IPS-18c (cell line): Measurements from ENCODE around the gene UBE2E2.

Experiments
- H3K4me3 ChIP-seq: 2 replicates; pipeline ENCODE4 v1.7.0; 2013; ENCODE audit warnings: low read depth, mild to moderate bottlenecking, low read length, moderate library complexity; ENCODE audit not compliant: insufficient read depth
- H3K9me3 ChIP-seq: one replicate; pipeline ENCODE4 v1.6.1; 2013; ENCODE audit warnings: mild to moderate bottlenecking, low read length, moderate library complexity; ENCODE audit not compliant: control insufficient read depth, insufficient read depth

The UBE2E2 gene

DNA sequence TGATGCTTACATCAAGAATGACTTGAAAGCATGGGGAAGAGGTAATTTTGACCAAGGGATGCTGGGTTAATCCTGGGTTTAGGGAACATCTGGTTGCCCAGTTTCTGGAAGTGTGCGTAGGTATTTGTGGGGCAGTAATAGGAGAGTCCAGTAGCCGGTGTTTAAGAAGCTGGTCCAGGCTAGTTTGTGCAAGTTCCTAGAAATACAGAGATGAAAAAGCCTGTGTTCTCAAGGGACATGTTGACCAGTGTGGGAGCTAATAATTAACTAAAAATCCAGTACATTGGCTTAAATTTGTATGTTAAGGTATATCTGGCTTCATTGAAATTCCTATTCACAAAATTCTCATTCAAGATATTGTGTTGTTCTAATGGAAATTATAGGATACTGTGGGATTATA is 51.2 kb downstream of the UBE2E2 start:
- no peak overlapping the region for H3K4me3 ChIP-seq
- H3K9me3 ChIP-seq = no peaks in the 10 kb centered on the region

DNA sequence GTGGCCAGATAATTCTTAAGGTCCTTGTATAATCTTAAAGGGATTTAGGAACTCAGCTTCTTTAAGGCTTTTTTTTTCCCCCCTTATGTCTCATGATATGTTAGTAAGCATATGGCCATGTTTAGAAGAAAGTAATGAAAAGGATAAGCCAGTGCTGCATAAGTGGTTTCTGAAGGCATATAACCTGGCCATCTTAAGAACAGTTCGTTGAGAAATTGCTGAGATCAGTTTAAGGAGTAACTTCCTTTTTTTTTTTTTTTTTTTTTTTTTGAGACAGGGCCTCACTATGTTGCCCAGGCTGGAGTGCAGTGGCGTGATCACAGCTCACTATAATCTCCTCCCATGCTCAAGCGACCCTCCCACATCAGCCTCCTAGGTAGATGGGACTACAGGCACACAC is 51.7 kb downstream of the UBE2E2 start:
- Histone ChIP-seq H3K4me3 (no peak overlapping the region), H3K9me3 (no peaks in the 10 kb centered on the region)

DNA sequence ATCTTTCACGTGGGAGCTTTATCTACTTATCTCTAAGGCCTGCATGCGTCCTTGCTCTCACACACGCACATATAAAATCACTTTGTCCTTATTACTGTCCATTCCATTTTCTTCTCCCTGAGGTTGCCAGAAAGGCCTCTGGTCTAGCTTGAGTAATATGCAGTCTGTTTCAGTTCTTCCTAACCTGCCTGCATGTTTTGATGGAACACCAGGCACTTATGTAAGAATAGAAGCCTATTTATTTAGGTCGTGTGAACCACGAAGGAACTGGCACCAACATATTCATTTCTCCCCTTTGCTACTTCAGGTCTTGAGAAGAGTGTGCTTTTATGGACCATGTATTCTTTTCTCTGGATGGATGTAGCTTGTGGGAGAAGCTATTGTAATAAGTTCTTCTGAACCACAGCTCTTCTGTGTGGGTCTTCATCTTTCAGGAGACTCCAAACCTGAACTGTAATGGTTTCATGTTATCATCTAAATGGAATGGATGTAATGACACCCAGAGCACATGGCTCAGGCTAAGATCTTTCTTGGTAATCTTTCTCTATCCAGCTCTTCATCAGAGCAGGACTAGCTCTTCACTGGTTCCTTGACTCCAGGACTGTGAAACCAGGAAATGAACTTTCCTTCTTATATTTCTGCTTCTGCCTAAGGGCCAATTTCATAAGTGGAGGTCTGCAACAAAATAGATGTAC is 53.8 kb downstream of the UBE2E2 start:
- H3K9me3 ChIP-seq = no peaks in the 10 kb centered on the region
- H3K4me3 ChIP-seq = no peak overlapping the region

DNA sequence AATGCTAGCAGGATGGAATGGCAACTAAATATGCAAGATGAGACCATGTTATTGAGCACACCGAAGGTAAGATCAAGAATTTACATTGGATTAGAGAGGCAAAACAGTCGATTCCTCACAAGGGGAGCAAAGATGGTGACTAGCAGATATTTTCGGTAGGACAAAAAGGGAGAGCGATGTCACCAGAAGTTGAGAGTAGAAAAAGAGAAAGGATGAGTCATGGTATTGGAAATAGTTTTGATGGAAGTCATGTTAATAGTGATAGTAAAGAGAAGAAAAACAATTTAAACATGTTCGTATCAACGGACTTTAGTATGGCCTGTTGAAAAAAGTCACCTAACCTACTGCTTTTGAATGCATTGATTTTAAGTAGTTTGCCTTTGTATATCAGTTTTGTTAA is 55.0 kb downstream of the UBE2E2 start:
- Histone ChIP-seq H3K9me3 (no peaks in the 10 kb centered on the region), H3K4me3 (no peak overlapping the region)

DNA sequence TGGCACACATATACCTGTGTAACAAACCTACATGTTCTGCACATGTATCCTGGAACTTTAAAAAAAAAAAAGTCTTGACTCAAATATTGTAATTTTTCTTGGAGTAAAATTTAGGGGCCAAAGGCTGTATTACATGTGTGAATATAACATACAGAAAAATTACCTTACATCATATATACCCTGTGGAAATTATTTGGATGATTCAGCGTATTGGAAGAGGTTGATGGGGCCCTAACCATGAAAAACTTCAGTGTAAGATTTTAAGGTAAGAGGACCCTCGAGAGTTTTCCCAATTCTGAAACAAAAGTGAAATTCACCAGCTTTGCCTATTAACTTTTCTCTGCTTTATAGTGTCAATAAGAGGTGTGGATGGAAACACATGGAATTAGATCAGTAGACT is 56.4 kb downstream of the UBE2E2 start:
- no peak overlapping the region for H3K4me3 ChIP-seq
- H3K9me3 ChIP-seq = no peaks in the 10 kb centered on the region

DNA sequence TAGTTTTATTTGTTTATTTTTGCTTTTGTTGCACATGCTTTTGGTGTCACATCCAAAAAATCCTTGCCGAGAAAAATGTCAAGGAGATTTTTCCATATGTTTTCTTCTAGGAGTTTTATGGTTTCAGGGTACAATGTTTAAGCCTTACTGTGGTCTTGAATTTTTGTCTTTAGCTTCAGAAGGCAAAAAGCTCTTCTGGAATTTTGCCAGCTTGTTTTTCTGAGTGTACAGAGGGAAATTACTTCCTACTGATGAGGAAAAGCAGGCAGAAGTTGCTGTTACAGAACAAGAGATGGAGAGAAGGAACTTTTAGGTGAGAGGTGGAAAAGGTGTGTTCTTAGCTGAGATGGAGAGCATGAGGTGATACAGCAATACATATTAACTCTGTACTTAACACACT is 59.6 kb downstream of the UBE2E2 start:
- Histone ChIP-seq H3K4me3 (no peak overlapping the region), H3K9me3 (no peaks in the 10 kb centered on the region)

DNA sequence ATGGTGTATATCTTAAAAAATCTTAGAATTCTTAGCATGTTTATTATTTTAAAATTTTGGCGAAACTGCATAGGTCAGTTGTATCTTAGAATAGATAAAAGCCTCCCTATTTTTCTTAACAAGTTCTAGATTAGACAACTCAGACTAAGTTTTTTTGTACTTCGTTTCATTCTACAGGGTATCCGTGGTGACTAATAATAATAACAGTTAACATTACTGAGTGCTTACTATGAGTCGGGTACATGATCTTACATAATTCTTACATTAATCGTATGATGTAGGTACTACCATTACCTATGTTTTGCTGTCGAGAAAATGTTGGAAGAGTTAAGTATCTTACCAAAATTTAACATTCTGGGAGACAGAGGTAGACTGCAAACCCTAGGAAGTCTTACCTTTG is 60.7 kb downstream of the UBE2E2 start:
- Histone ChIP-seq H3K9me3 (no peaks in the 10 kb centered on the region), H3K4me3 (no peak overlapping the region)

DNA sequence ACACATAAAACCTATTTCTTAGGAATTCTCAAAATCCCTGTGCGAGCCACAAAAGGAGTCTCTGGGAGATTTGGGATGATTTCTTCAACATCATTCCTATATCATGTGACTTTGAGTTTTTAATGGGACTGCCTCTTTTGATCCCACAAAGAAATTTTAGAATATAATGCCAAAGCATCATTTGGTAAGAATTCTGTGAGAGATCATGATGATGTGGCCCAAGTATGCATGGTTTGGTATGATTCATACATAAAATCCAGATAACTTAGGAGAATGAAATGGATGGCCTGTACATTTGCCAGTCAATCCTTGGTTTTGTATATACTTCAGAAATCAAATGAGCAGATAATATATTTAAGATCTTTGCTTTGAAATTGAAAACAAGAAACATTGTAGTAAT is 61.3 kb downstream of the UBE2E2 start:
- Histone ChIP-seq H3K4me3 (no peak overlapping the region), H3K9me3 (no peaks in the 10 kb centered on the region)

DNA sequence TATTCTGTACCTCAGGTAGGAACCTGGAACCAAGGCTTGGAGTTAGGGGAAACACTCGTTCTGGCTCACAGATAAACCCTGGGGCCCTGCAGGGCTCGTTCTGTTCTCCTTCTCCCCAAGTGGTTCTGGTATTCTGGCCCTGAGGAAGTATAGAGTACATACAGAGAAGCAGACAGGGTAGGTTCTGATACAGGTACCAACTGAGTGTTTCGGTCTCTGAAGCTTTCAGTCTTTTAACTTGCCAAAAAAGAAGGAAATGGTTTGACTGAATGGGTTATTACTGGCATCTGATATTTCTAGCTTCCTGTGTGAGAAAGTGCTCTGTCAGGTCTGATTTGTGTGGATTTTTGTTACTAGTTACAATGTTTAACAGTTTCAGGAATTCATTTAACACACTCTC is 67.3 kb downstream of the UBE2E2 start:
- H3K9me3 ChIP-seq = peaks cover 4% of the 10 kb centered on the region
- H3K4me3 ChIP-seq = no peak overlapping the region

DNA sequence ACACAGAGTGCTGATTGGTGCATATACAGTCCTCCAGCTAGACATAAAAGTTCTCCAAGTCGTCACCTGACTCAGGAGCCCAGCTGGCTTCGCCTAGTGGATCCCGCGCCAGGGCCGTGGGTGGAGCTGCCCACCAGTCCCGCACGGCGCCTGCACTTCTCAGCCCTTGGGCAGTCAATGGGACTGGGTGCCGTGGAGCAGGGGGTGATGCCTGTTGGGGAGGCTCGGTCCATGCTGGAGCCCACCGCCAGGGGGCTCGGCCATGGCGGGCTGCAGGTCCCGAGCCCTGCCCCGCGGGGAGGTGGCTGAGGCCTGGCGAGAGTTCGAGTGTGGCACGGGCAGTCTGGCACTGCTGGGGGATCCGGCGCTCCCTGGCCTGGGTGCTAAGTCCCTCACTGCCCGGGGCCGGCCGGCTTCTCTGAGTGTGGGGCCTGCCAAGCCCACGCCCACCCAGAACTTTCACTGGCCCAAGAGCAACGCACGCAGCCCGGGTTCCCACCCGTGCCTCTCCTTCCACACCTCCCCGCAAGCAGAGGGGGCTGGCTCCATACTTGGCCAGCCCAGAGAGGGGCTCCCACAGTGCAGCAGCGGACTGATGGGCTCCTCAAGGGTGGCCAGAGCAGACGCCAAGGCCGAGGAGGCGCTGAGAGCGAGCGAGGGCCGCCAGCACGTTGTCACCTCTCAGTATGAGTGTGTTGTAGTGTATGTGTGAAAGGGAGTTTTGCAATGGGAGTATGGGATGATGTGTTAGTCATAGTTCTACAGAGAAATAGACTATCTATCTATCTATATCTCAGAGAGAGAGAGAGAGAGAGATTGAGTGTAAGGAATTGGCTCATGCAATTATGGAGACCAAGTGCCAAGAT is 69.0 kb downstream of the UBE2E2 start:
- no peak overlapping the region for H3K4me3 ChIP-seq

DNA sequence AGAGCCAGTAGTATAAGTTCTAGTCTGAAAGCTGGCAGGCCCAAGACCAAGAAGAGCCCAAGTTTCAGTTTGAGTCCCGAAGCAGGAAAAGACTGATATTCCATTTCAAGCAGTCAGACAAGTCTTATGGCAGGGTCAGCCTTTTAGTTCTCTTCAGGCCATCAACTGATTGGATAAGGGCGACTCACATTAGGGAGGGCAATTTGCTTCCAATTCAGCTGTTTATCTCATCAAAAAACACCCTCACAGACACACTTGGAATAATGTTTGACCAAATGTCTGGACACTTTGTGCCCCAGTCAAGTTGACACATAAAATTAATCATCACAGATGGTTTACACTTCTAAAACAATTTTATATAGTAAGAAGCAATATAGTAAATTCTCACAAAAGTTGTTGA is 69.7 kb downstream of the UBE2E2 start:
- H3K4me3 ChIP-seq = no peak overlapping the region
- H3K9me3 ChIP-seq = peaks cover 4% of the 10 kb centered on the region

More for the DNA sequence above, 69.0 kb downstream of the UBE2E2 start:
- H3K9me3 ChIP-seq = peaks cover 4% of the 10 kb centered on the region

DNA sequence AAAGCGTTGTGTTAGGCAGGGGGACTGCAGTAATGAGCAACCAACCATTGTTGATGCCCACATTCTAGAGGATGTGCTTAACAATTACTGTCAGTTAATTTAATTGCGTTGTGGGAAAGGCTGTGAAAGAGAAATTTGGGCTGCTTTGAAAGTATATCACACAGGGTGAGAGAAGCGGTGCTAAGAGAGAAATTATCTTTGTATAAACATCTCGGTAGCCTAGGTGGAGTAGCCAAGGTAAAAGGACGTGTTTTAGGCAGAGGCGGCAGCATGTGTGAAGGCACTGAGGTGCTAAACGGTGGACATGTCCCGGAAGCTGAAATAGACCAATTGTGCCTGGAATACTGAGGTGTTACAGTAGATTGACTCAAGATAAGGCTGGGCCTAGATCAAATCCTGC is 71.9 kb downstream of the UBE2E2 start:
- Histone ChIP-seq H3K9me3 (peaks cover 4% of the 10 kb centered on the region), H3K4me3 (no peak overlapping the region)

DNA sequence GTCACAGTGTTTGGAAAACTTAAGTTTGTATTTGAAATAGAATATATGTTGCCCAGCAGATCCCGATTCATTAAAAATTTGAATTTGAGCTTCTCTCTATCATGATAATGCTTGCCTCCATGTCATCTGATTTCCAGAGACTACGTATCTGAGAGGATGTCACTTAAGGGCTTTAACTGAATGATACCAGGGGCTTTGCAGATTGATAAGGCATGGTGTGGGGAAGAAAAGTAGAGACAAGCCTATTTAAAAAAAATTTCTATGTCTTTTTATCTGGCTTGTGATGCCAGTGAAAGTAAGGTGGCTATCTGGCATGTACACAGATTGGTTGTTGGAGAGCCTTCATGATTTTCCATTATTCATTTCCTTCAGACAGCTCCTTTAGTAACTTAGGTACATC is 72.7 kb downstream of the UBE2E2 start:
- Histone ChIP-seq H3K4me3 (no peak overlapping the region), H3K9me3 (peaks cover 4% of the 10 kb centered on the region)

DNA sequence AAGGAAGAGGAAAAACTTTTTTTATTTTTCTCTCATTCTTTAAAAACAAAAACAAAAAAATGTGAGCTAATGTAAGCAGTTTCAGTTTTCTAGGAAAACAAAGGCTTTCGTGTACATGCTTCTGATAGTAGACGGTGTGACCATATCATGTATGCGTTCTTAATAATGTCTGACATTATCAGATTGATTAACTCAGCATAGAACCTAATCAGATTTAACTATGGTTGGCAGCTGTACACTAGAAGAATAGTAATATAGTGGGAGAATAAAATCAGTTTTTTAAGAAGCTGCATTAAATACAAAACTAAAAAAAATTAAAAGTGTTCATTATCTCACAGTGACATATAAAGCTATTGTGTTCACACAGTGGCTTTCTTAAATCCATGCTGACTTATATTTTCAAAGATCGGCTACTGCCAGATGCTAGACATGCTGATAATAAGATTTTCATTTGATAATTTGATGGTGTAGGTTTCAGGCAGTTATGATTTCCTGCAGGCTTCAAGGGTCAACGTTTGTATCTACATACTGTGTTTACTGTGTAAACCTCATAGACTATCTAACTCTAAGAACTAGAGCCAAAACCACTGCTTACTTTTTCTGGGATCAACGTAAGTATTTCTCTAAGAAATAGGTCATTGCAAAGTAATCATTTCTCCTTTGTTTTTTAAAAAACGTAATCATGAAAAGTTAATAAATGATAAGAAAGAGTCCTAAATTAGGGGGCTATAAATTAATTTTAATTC is 74.0 kb downstream of the UBE2E2 start:
- no peak overlapping the region for H3K4me3 ChIP-seq
- H3K9me3 ChIP-seq = peaks cover 4% of the 10 kb centered on the region

DNA sequence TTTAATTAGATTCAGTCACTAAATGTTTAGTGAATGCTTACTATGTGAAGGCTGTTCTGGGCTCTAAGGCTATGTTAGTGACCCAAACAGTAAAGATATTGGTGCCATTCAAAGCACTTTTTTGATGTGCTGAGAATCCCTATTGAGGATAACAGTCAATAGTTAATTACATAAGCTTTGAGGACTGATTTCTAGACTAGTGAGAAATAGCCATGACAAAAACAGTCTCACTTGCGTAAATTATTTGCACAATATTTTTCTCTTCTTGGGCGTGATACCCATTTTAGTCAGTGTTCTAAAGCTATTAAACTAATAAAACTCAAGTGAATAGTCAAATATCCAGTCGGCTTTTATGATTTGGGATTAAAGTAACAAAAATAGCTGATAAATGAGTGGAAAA is 74.6 kb downstream of the UBE2E2 start:
- Histone ChIP-seq H3K9me3 (peaks cover 2% of the 10 kb centered on the region), H3K4me3 (no peak overlapping the region)

DNA sequence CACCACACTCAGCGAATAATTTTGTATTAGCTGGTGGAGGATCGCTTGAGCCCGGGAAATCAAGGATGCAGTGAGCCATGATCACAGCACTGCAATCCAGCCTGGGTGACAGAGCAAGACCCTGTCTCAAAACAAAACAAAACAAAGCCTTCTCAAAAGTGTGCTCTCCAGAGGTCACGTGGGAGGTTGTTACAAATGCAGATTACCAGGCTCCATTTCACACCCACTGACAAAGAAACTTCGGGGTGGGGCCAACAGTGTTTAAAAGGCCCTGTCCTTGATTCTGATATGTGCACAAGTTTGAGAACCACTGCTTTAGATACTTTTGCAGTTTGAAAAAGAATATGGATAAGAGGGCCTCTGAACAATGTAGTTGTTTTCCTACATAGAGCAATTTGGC is 80.5 kb downstream of the UBE2E2 start:
- H3K4me3 ChIP-seq = no peak overlapping the region
- H3K9me3 ChIP-seq = no peaks in the 10 kb centered on the region

DNA sequence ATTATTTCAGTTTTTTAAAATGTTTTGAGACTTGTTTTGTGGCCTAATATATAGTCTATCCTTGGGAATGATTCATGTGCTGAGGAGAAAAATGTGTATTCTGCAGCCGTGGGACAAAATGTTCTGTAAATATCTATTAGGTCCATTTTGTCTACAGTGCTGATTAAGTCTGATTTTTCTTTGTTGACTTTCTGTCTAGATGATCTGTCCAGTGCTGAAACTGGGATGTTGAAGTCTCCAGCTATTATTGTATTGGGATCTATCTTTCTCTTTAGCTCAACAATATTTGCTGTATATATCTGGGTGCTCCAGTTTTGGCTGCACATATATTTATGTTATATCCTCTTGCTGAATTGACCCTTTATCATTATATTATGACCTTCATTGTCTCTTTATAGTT is 85.2 kb downstream of the UBE2E2 start:
- Histone ChIP-seq H3K4me3 (no peak overlapping the region), H3K9me3 (no peaks in the 10 kb centered on the region)

DNA sequence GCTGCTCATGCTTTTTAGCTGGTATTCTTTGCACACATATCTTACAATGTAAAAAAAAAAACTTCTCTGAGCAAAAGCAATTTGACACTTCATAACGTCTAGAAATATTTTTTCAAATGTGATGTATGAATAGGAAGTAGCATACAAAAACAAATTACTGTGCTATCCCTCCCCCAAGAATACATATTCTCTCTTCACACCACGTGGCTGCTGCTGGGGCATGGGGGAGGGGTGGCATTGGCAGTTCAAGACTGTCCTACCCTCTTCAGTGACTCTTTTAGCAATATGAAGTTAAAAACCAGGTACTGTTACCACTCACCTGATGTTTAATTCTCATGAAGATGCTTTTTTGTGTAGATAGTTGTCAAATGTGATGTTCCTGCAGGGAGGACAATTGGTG is 85.6 kb downstream of the UBE2E2 start:
- no peaks in the 10 kb centered on the region for H3K9me3 ChIP-seq
- no peak overlapping the region for H3K4me3 ChIP-seq
